ES-I3 (cell line): ENCODE measurements around the gene FAM78A.
"Not testable (repeated sequence)": the region's sequence is repeated elsewhere in the genome, so short reads cannot be mapped to it uniquely, and the experiment has no call there.

Experiments
- H3K36me3 ChIP-seq: 2 replicates; pipeline ENCODE4 v1.6.1; 2013; ENCODE audit warnings: mild to moderate bottlenecking, low read length, control low read depth, moderate library complexity; ENCODE audit not compliant: insufficient read depth
- H3K4me1 ChIP-seq: 2 replicates; pipeline ENCODE4 v1.6.1; 2013; ENCODE audit warnings: mild to moderate bottlenecking, control low read depth, low read length; ENCODE audit not compliant: insufficient read depth
- H3K9ac ChIP-seq: 2 replicates; pipeline ENCODE4 v1.6.1; 2013; ENCODE audit warnings: low read depth, mild to moderate bottlenecking, low read length, moderate library complexity
- H3K9me3 ChIP-seq: 2 replicates; pipeline ENCODE4 v1.6.1; 2013; ENCODE audit warnings: mild to moderate bottlenecking, low read length, moderate library complexity; ENCODE audit not compliant: control insufficient read depth, insufficient read depth

Gene FAM78A

DNA sequence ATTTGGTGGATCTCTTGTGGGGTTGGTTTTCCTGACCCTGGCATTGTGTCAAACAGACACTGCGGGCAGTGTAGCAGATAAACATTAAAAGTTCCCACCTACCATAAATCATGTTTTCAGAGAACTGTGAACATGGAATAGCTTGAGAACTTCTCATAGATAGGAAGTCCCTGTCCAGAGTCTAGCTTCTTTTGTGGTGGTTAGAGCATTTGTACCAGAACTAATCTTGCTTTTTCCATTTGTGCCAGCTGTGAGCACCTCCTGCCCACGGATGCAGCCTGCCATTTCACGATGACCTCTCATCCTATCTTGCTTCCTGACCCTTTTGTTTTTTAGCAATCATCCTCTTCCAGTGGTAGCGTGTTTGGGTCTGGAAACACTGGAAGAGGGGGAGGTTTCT, 61.4 kb downstream of the FAM78A start:
- peaks cover 7% of the 10 kb centered on the region; the same call in 1 of the 2 replicates for H3K9me3 ChIP-seq
- H3K4me1 ChIP-seq = no peaks in the 10 kb centered on the region
- H3K36me3 ChIP-seq = no peaks in the 10 kb centered on the region; the same call in none of the 2 replicates
- no peak overlapping the region for H3K9ac ChIP-seq

DNA sequence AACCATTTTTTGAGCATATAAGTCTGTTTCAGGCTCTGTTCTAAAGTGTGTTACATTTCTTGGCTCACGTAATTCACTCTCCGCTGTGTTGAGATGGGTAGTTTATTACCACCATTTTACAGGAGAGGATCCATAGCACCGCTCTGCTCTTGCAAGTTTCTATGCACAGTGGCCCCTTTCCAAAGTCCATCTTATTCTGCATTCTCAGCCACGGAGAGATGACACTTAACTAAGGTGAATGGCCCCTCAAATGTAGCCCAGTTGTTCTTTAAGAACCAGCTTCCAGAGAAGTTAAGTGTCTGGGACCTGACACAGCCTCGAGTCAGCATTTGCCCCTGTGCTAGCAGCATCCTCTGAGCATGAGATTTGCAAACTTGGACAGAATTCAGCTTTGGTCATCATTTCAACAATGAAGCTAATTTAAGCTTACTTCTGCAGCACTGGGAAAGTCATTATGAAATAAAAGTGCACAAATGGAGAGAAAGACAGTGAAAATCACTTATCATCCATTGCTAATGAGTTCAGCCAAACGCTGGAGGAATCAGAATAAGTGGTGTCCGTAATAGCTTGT, 61.9 kb downstream of the FAM78A start:
- Histone ChIP-seq H3K9me3 (peaks cover 7% of the 10 kb centered on the region; the same call in 1 of the 2 replicates), H3K9ac (no peak overlapping the region), H3K36me3 (no peaks in the 10 kb centered on the region; the same call in none of the 2 replicates), H3K4me1 (no peaks in the 10 kb centered on the region)

DNA sequence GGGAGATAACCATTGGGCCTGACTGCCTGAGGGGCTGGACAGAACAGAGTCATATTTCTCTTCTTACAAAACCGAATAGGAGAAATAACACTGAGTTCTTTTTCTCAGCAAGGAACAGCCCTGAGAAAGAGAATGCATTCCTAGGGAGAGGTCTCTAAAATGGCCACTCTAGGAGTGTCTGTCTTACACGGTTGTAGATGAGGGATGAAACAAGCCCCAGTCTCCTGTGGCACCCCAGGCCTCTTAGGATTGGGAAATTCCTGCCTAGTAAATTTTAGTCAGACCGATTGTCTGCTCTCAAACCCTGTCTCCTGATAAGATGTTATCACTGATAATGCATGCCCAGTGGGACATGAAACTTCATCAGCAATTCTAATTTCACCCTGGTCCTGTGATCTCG, 64.4 kb downstream of the FAM78A start:
- H3K36me3 ChIP-seq, H3K9me3 ChIP-seq: not testable (repeated sequence)

More for the DNA sequence above, 64.4 kb downstream of the FAM78A start:
- not testable (repeated sequence) for H3K9ac ChIP-seq, H3K4me1 ChIP-seq
